HCT116 (cell line): ENCODE results near the gene GABRP.

Experiments
- CTCF ChIP-seq, 3 experiments: fragments of 200-600 bp in 1 of 3; sonication (generic) in 1 of 3; IDR thresholded peaks in 2 of 3; conservative IDR thresholded peaks in 1 of 3; 2 replicates each; pipeline ENCODE4 v1.5.1; 2012 to 2017; ENCODE audit warnings: low read depth in 2 of 3, low read length in 2 of 3, antibody characterized with exemption in 1 of 3, borderline replicate concordance in 1 of 3, control low read depth in 1 of 3, mild to moderate bottlenecking in 1 of 3, mixed read lengths in 1 of 3, mixed run types in 1 of 3, moderate library complexity in 1 of 3; ENCODE audit not compliant: insufficient read depth in 1 of 3
- JUND ChIP-seq: IDR thresholded peaks from 2 replicates; pipeline ENCODE4 v1.6.1; 2012
- POLR2AphosphoS5 ChIP-seq: IDR thresholded peaks from 2 replicates; pipeline ENCODE4 v1.6.1; 2011; ENCODE audit warnings: mild to moderate bottlenecking, low read depth, low read length, moderate library complexity
- SRF ChIP-seq: IDR thresholded peaks from 2 replicates; pipeline ENCODE4 v1.6.1; 2012; ENCODE audit warnings: low read depth
- YY1 ChIP-seq: IDR thresholded peaks from 2 replicates; pipeline ENCODE4 v1.6.1; 2011; ENCODE audit warnings: low read length, low read depth, moderate library complexity, mild to moderate bottlenecking; ENCODE audit not compliant: insufficient replicate concordance; ENCODE audit errors: extremely low read depth
- ZFX ChIP-seq: fragments of 450-650 bp; IDR thresholded peaks from 2 replicates; pipeline ENCODE4 v1.6.1; 2017

- TF ChIP-seq POLR2AphosphoS5 (no peak), ZFX (no peak), CTCF (IDR thresholded peaks at IDR 0.05 in 2 of 3, conservative IDR thresholded peaks at IDR 0.05 in 1 of 3; ENCODE audit: borderline replicate concordance in 1 of 3, insufficient read depth in 1 of 3, low read depth in 2 of 3, low read length in 2 of 3) (peak in 2 of 3 experiments; percentile 39 to 51; a peak in 3 of 6 replicates), SRF (no peak), JUND (no peak), YY1 (no peak)
Observed at GRCh38 chr5:170809551-170809950, 26.0 kb downstream of the GABRP start.
